NCI-H2196 treated with DMSO at 0.1 percent for 48 hours (cell line): ENCODE data around the gene STUM.

Experiments
- DNase-seq: peaks from one replicate; lab custom pipeline; 2025; ENCODE audit not compliant: unreplicated experiment; lab: John Stamatoyannopoulos, UW

The STUM gene

DNA sequence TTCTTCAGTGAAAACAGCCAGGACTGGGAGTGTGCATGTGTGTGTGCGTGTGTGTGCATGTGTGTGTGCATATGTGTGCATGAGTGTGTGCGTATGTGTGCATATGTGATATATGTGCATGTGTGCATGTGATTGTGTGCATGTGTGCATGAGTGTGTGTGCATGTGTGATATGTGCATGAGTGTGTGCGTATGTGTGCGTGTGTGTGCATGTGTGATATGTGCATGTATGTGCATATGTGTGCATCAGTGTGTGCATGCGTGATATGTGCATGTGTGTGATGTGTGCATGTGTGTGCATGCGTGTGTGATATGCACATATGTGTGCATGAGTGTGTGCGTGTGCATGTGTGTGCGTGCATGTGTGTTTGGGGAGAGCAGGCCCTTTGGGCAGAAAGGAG, 100.7 kb downstream of the STUM start:
- DNase-seq: no peak

DNA sequence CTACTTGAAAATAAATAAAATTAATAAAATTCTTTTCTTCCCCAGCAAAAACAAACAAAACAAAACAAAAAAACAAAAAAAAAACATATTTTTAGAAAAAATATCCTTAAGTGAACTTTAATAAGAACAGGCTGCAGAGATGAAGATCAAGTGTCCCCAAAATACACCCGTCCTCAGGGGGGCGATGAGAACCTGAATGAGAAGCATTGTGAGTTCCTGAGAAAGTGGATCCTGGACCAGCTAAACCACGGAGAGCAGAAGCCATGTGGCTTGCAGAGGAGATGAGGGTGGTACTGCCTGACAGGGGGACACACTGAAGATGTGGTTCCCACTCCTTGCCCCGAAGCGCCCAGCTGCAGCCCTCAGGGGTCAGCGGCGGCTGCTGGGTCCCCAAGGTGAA, 101.2 kb downstream of the STUM start:
- no peak for DNase-seq

DNA sequence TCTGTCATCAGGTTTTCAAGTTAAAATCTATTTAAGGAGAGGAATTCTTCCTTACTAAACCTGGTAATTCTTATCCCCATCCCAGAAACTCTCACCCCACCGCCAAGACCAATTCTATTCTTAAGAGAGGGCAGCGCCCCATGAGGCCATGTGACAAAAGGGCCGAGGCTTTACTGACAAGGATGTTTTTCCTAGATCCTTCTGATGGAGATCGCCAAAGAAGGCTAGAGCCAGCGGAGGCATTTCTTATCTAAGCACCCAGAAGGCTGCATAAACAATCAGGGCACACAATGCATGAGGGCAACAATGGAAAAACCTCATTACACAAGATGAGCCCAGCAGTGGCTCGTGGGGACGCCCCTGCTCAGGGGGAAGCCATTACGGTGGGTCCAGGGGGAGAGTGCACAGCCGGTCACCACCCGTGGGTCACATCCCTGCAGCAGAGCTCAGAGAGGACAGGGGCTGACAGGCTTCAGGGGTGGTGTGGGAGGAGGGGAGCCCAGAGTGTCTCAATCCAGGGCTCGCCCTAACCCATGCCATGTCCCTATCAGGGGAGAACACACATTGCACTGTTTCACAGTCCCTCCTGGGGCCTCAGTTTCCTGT, 101.8 kb downstream of the STUM start:
- DNase-seq: no peak

GRCh38 chr1:226651041-226651731, 102.6 kb downstream of the STUM start:
- DNase-seq: no peak

- DNase-seq: no peak
Observed at GRCh38 chr1:226651732-226652105, 103.2 kb downstream of the STUM start.

DNA sequence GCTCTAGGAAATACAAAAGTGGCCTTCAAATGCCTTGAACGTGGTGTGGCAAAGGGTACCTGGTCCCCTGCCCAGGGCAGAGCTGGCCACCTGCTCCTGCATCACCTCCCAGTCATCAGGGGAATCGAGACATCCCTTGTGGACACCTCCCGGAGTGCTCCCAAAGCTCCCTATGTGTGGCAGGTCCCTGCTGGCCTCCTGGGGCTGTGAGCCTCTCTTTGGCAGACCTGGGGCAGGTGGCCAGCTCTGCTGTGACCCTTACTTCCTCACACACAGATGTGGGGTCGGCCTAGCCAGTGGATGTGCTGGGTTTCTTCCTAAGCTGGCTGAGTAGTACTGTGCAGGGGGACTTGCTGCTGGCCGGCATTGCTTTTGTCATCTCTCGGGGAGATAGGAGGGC, 104.0 kb downstream of the STUM start:
- DNase-seq: no peak

DNA sequence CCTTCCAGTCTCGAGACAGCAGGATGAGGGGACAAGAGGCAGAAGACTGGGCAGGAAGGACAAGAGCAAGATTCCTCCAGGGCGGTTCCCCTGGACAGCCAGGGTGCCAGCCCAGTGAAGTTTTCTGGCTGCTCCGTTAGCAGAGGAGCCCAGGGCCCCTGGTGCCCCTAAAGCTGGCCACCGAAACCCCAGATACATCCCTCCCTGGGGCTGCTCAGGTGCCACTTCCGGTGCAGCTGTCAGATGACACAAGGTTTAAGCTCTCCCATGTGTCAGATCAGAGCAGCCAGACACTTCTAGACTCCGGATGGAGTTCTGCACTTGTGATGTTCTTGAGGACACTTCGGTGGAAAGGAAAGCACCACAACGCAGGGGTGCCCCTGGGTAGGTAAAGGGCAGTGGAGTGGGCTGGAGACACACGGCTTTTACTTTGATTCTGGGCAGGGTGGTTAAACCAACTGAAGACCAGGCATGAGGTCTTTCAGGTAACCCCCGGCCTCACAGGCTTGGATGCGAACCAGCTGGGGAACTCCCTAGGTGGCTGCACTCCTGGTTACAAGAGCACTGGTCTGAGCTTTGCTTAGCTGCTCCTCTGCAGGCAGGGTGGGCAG, 104.9 kb downstream of the STUM start:
- no peak for DNase-seq

DNA sequence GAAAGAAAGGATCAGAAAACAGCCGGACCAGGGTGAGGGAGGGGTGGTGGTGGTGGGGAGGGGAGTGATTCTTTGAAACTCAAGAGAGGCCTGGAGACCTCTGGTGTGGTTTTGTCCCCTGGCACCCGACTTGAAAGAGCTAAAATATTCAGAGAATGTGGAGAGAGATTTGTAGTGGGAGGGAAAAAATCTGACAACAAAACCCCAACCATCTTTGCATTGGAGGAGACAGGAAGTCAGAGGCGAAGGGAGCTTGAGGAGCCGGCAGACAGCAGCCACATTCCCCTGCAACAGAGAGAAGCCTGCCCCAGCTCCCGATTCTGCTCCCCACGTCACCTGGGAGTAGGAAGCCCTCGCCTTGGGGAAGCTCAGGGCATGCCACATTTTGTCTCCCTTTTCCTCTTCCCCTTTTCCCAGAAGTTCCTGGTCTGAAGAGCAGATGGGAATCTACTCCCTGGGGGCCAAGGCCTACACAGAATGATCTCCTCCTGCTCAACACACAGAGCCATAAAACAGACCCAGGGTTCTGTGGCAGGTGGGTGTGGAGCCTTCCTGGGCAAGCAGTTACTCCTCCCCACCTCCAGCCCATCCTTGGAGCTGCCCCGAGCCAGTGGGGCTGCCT, 105.6 kb downstream of the STUM start:
- DNase-seq: no peak

DNA sequence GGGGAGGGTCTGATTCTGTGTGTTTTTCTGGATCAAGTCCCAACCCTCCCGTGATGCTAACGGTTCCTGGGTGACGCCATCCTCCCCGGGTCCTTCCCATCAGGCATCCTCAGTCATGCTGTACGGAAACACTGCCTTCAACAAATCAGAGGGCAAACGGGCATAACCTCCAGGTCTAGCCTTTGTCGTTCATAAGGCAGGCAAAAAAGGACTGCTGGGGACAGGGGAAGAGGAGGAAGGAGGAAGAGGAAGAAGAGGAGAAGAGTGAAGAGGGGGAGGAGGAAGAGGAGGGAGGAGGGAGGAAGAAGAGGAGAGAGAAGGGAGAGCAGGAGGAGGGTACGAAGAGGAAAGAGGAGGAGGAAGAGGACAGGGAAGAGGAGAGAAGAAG, 106.1 kb downstream of the STUM start:
- DNase-seq: no peak

GRCh38 chr1:226655251-226656163, 106.9 kb downstream of the STUM start:
- no peak for DNase-seq

DNA sequence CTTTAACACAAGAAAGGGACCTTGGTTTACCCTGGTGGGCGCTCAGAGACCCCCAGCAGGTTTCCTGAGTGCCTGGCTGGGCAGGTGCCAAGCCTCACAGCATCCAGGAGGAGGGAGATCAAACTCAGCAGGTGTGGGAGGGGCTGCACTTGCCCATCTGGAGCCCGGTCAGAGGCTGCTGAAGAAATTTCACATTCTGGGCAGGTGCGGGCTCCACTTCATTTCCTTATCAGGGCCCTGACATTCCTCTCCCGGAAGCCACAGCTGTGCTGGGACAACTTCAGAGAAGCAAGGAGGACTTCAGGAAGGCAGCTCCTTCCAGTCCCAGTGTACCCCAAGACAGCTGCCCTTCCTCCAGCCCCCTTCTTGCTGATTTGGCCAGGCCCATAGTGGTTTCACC, 107.6 kb downstream of the STUM start:
- DNase-seq: no peak

- DNase-seq: no peak
Observed at GRCh38 chr1:226656601-226657277, 108.2 kb downstream of the STUM start.

DNA sequence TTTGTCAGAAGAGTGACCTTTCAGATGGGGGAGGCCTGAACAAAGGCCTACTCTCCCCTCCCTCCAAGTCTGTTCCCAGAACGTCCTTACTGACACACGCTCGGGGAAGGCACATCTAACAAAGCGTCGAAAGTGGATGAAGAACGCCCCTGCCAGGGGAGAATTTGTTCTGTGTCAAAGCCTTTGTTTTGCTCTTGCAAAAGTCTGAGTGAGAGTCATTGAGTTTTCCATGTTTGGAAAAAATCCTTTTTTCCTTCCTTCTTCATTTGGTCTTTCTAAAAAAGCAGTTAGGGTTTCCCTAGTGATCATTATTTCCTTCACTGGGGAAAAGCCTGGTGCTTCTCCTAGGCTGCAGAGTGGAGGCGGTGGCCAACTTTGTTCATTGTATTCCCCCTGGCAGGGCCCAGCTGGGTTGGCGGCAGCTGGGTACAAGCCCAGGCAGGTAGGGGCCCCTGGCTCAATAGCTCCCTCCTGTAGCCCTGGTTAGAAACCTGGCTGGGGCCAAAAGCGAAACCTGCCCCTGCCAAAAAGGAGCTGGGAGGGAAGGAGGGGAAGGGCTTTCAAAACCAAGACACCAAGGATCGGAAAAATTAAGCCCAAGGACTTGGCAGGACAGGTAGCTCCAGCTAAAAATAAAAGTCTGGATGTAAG, 109.5 kb downstream of the STUM start:
- DNase-seq: peak; percentile 47

- no peak for DNase-seq
Observed at GRCh38 chr1:226658546-226659125, 110.1 kb downstream of the STUM start.
